Neural crest cell (in vitro differentiated cells): ENCODE measurements around the gene NRXN3. TPM values are rescaled to one million over a fixed set of nuclear protein-coding genes. Genes with fewer than 3 reads are reported as not detected.

Source experiments
- DNase-seq: peaks from one replicate; pipeline ENCODE4 v3.0.0; 2021; ENCODE audit warnings: low read depth, mixed read lengths, low spot score
- H3K27ac Mint-ChIP-seq: one replicate; pipeline ENCODE4 v1.8.0; 2021; ENCODE audit warnings: mild to moderate bottlenecking, mixed read lengths; ENCODE audit not compliant: unreplicated experiment
- H3K27me3 Mint-ChIP-seq: 2 replicates; pipeline ENCODE4 v1.8.0; 2021; ENCODE audit warnings: low read depth, mild to moderate bottlenecking, mixed read lengths
- H3K36me3 Mint-ChIP-seq: 2 replicates; pipeline ENCODE4 v1.8.0; 2021; ENCODE audit warnings: low read depth, mild to moderate bottlenecking, mixed read lengths
- H3K4me1 Mint-ChIP-seq: 2 replicates; pipeline ENCODE4 v1.8.0; 2021; ENCODE audit warnings: mixed read lengths
- H3K4me3 Mint-ChIP-seq: one replicate; pipeline ENCODE4 v1.8.0; 2021; ENCODE audit warnings: mild to moderate bottlenecking, mixed read lengths
- H3K9me3 Mint-ChIP-seq: 2 replicates; pipeline ENCODE4 v1.8.0; 2021; ENCODE audit warnings: mixed read lengths
- CTCF ChIP-seq: fragments of 200-600 bp; sonication (generic); conservative IDR thresholded peaks from 2 replicates; pipeline ENCODE4 v1.5.0; 2021; ENCODE audit warnings: antibody characterized with exemption, mild to moderate bottlenecking
- total RNA-seq: library from RNA; stranded (reverse); gene quantifications from 2 replicates; pipeline ENCODE4 v1.2.1, GENCODE V29; 2021

The NRXN3 gene
- total RNA-seq, 1 donor from 2014 or later, result 2.5 TPM

GRCh38 chr14:79834868-79835267 is 1664.7 kb downstream of the NRXN3 start:
- no peaks in the 10 kb centered on the region for H3K36me3 Mint-ChIP-seq
- H3K27me3 Mint-ChIP-seq, result no peaks in the 10 kb centered on the region
- no peak overlapping the region for H3K27ac Mint-ChIP-seq
- no peaks in the 10 kb centered on the region for H3K9me3 Mint-ChIP-seq
- H3K4me1 Mint-ChIP-seq, result peaks cover 35% of the 10 kb centered on the region
- H3K4me3 Mint-ChIP-seq, result no peak overlapping the region
- DNase-seq, result no peak
- TF ChIP-seq CTCF, result no peak

- Mint-ChIP-seq H3K36me3 (no peaks in the 10 kb centered on the region), H3K27ac (no peak overlapping the region), H3K4me1 (peaks cover 24% of the 10 kb centered on the region), H3K9me3 (no peaks in the 10 kb centered on the region), H3K4me3 (no peak overlapping the region), H3K27me3 (no peaks in the 10 kb centered on the region)
- no peak for TF ChIP-seq CTCF
- no peak for DNase-seq
Observed at GRCh38 chr14:79836577-79836976, 1666.4 kb downstream of the NRXN3 start.

GRCh38 chr14:79837699-79838098 is 1667.5 kb downstream of the NRXN3 start:
- TF ChIP-seq CTCF, result no peak
- Mint-ChIP-seq H3K27me3 (no peaks in the 10 kb centered on the region), H3K4me3 (no peak overlapping the region), H3K9me3 (no peaks in the 10 kb centered on the region), H3K36me3 (no peaks in the 10 kb centered on the region), H3K4me1 (peaks cover 16% of the 10 kb centered on the region), H3K27ac (no peak overlapping the region)
- DNase-seq, result no peak

GRCh38 chr14:79840103-79840502 is 1669.9 kb downstream of the NRXN3 start:
- peaks cover 12% of the 10 kb centered on the region for H3K4me1 Mint-ChIP-seq
- no peaks in the 10 kb centered on the region for H3K9me3 Mint-ChIP-seq
- TF ChIP-seq CTCF, result no peak
- DNase-seq, result no peak
- no peak overlapping the region for H3K4me3 Mint-ChIP-seq
- no peak overlapping the region for H3K27ac Mint-ChIP-seq
- H3K27me3 Mint-ChIP-seq, result no peaks in the 10 kb centered on the region
- H3K36me3 Mint-ChIP-seq, result no peaks in the 10 kb centered on the region

GRCh38 chr14:79840831-79841230 is 1670.7 kb downstream of the NRXN3 start:
- Mint-ChIP-seq H3K27ac (no peak overlapping the region), H3K27me3 (no peaks in the 10 kb centered on the region), H3K36me3 (no peaks in the 10 kb centered on the region), H3K4me1 (peaks cover 9% of the 10 kb centered on the region), H3K9me3 (no peaks in the 10 kb centered on the region), H3K4me3 (no peak overlapping the region)
- DNase-seq, result no peak
- TF ChIP-seq CTCF, result no peak

- no peak for TF ChIP-seq CTCF
- H3K36me3 Mint-ChIP-seq, result no peaks in the 10 kb centered on the region
- H3K4me3 Mint-ChIP-seq, result no peak overlapping the region
- no peak for DNase-seq
- no peak overlapping the region for H3K27ac Mint-ChIP-seq
- H3K4me1 Mint-ChIP-seq, result peaks cover 6% of the 10 kb centered on the region
- no peaks in the 10 kb centered on the region for H3K9me3 Mint-ChIP-seq
- no peaks in the 10 kb centered on the region for H3K27me3 Mint-ChIP-seq
Observed at GRCh38 chr14:79841433-79841832, 1671.3 kb downstream of the NRXN3 start.
